ENCODE measurements around the gene USB1.
"Not testable (repeated sequence)": the region's sequence is repeated elsewhere in the genome, so short reads cannot be mapped to it uniquely, and the experiment has no call there.

USB1 gene

DNA sequence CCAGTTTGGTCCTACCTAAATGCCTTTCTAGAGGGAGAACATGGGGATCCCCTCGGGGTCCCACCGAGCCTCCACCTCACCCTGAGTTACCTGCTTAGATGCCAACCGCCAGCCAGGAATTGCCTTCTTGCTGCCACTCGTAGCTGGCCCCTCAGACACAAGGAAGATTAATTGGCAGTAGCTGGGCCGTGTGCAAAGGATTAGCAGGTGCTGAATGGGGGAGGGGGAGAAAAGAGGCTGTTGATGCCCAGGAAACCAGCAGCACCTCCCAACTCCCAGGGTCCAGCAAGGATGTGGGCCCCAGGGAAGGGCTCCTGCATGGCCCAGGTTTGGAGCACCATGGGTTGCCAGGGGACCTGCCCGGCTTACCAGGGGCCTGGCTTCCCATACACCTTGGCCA is 30.2 kb upstream of the USB1 start, which contains the start of gene CNGB1:
Gene CNGB1 (minus strand): TSS at position 159 of the 400 bp plus-strand sequence. CDS start 3,842 bp downstream, outside the sequence.
- no peak for DNase-seq

DNA sequence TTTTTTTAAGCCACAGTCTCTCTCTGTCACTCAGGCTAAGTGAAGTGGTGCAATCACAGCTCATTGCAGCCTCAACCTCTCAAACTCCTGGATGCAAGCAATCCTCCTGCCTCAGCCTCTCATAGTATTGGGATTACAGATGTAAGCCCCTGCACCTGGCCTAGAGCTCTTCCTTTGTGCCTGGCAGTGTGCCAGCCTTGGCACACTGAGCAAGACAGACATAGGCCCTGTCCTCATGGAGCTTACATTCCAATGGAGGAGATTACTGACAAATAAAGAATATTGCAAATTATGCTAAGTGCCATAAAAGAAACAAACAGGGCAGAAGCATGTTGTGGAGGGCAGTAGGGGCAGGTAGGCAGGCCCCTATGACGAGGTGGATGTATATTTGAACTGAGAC is 29.4 kb upstream of the USB1 start:
- DNase-seq = no peak

DNA sequence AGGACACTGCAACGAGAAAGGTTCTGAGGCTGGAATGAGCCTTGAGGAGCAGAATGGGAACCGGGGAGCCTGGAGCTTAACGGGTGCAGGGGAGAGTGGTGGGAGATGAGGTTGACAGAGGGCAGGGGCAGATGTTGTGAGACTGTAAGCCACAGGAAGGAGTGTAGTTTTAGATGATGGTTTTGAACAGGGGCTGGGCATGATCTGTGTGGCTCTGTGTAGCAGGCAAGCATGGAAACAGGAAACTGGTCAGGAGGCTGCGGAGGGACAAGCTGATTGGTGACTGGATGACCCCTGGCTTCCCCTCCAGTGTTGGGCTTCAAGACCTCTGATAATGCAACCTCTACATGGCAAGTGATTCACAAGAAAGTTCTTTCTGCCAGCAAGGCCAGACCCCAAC is 28.9 kb upstream of the USB1 start:
- no peak for DNase-seq

DNA sequence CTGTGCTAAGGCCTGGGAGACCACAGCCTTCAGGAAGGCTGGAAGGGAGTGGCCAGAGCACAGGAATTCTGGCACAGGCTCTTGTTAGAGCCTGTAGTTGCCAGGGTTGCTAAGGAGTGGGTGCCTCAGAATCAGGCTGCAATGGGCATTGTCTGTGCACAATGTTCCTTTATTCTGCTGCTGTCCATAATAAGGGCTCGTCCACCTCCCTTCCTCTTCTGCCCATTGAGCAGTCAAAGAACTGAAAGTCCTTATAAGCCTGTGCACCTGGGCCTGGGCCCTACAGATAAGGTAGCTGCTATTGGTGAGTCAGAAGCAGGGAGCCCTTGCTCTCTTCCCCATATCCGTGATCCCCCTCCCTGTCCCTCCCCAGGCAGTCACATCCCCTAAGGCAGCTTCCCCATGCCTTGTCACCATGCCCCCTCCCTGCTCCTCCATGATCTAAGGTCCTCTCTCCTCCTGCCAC is 24.8 kb upstream of the USB1 start:
- no peak for DNase-seq

DNA sequence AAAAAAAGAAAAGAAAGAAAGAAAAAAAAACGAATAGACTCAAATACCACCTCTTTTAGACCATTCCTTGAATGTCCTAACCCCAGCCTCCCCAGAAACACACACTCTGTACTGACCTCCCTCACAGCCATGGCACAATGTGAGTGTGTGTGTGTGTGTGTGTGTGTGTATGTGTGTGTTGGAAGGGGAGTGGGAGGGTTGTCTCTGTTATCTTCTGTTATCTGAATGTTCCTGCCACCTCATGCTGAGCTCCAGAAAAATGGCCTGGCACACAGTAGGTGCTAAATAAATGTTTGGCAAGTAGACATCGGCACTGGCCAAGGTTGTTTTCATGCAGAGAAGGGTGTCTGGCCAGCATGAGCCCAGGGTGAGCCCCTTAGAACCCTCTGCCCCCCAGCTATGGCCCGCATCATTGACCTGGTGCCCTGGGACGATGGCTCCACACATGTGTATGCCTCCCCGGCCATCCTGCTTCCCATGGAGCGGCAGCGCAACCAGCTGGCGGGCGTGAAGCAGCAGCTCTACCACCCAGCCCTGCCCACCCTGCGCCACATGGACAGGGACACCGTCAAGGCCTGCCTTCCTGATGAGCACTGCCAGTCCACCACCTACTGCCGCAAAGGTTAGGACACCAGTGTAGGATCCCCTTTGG is 23.7 kb upstream of the USB1 start:
- DNase-seq = no peak

DNA sequence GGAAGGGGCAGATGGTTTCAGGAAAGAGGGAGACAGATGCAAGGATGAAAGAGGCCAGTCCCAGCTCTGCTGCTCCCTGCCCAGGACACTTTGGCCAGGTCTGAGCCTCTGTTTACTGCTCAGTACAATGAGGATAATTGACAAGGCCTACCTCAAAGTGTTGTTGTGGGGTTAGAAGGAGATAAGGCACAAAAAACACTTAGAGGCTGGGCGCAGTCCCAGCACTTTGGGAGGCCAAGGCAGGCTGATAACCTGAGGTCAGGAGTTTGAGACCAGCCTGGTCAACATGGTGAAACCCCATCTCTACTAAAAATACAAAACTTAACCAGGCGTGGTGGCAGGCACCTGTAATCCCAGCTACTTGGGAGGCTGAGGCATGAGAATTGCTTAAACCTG is 23.1 kb upstream of the USB1 start:
- DNase-seq = not testable (repeated sequence)

DNA sequence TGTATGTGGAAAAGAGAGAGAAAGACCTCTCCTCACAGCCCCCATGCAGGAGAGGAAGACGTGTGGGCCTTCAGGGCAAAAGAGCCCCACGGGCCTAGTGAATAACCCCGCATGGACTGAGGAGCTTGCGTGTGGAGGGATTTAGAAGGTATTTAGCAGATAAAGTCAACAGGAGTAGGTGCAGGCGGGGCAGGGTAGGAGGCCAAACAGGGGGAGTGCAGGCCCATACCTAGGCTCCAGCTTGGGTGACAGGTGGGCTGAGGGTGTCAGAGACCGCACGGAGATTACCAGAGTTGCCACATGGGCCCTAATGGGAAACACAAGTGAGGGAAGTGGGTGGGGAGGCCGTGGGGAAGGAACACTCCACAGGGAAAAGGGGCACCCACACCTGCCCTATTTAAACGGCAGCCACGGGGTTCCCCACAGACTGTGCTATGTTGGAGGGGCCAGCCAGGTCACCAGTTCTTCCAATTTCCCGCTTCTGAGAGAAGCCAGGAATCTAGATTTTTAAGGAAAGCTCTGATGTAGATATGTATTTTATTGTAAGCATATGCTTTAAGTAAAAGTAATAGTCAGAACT is 22.1 kb upstream of the USB1 start:
- DNase-seq = no peak

DNA sequence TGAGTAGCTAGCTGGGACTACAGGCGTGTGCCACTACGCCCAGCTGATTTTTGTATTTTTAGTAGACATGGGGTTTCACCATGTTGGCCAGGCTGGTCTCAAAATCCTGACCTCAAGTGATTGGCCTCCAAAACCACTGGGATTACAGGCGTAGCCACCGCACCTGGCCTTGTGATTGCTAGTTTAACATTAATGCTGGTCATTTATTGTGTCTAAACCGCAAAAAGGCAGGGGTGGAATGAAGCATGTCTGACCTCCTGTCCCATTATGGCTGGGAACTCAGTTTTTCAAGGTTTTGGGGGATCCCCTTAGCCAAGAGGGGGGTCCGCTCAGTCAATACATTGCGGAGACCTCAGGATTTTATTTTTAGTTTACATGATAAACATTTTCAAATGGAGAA is 19.6 kb upstream of the USB1 start:
- no peak for DNase-seq

DNA sequence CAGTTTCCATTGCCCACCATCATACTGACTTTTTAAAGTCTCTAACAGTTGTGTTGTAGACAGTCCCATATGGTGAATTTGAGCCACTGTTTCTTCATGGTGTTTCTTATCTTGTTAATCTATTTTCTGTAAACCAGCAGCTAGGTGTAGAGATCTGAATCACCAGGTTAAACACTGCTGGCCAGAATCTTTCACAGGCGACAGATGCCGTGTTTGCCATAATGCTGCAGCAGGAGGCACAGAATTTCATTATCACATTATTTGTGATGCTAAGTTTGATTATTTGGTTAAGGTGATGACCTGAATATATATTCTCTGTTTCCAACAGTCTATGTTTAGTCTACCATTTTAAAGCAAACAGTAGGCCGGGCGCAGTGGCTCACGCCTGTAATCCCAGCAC is 18.8 kb upstream of the USB1 start:
- DNase-seq = no peak

DNA sequence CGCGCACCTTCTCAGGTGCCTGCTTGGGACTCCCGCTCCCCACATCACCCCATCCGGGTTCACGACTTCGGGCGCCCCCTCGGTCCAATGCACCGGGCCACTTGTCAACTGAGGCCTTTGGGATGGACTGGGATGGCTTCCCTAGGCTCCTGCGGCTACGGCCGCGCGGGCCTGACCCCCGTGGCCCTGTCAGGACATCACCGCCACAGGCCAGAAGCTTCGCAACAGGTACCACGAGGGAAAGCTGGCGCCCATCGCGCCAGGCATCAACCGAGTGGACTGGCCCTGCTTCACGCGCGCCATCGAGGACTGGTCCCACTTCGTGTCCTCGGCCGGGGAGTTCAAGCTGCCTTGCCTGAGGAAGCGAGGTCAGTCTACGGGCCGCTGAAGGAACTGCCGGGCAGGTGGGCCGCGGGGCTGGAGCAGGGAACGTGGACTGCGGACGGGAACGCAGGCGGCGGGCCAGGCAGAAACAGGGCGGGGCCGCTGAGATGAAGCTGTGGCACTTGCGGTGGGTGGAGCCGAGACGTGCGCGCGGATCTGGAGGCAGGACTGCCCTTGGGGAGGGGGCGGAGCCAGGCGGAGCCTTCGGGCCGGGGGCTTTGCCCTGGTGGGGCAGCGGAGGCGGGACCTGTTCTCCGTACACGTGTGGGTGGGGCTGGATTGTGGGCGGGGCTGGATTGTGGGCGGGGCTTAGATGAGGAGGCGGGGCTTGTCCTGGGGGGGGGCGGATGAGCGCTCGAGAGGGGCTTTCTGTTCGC is 16.6 kb upstream of the USB1 start:
- DNase-seq = peak; percentile 96

DNA sequence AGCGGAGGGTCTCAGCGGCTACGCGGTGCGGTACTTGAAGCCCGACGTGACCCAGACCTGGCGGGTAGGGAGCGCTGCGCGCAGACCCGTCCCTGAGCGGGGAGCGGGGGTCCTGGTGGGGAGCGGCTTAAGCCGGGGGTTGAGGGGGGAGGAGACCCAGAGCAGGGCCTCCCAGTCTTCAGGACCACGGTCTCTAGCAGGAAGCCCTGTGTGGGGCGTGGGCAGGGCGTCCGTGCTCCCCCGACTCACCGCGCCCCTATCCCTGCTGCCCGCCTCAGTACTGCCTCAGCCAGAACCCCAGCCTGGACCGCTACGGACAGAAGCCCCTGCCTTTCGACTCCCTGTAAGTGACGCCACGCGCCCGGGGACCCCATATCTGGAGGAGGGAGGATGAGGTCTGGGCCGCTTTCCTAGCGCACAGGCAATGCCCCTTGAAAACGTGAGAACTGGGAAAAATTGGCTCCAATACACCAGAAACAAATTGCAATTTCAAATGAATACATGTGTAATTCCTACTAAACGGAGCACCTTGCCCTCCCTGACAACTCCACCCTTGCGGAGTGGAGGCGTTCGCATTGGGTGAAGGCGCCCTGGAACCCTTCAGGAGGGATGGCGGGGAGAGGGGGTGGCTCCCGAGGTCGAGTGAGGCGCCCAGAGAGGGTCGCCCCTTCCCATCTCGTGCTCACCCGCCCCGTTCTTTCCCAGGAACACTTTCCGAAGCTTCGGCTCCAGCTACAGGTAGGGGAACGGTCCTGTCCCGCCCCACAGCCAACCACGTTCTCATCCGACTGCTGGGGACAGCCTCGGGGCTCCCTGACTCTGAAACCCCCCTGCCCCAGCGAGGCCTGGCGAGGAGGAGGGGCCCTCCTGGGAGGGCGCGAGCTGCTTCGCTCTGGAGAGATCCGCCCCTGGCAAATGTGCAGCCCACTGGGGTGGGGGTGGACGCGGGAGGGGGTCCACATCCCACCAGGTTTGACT is 15.7 kb upstream of the USB1 start:
- DNase-seq = peak; percentile 43

DNA sequence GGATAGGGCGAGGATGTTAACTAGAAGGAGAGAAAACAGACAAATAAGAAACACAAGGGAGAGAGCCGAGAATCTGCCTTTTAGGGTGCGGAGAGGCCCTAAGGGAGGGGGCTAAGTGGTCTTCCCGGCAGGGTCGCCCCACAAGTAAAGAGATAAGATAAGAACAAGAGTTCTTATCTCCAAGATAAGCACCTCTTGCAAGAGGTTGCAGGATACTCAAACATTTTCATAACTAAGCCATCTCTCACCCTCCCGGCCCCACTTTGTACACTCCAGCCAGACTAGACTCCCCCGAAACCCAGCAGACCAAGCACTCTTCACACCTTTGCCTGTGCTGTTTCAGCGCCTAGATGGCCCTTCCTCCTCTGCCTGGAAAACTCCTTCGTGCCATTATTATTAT is 15.0 kb upstream of the USB1 start:
- no peak for DNase-seq

DNA sequence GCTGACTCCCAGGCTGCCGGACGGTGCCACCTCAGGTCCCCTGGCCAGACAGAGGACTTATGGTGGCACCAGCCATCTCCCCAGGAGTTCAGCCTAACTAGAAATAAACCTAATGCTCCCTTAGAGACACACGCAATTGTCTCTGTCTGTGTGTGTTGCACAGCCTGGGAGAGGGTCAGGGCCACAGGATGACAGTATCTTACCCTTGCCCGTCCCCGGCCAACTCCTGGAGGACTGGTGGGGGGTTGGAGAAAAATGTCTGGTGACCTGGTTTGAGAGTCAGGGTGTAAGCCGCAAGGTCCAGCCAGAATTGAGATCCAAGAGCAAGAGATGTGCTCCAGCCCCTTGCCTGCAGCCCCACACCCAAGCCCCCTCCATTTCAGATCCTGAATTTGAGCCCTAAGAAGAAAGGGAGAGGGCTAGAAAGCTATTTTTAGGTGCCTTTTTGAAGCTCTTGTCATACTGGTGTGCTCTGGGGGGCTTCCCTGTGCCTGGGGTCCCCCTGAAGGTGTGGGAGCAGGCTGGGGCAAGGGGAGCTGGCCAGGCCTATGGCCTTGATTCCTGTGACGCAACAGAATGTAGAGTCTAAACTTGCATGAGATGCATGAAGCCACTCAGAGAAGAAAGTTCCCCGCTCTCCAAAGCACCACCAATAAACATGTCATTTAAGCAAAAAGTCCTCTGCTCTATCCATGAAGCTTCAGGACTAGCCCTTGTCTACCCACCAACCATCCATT is 13.6 kb upstream of the USB1 start:
- DNase-seq = no peak

DNA sequence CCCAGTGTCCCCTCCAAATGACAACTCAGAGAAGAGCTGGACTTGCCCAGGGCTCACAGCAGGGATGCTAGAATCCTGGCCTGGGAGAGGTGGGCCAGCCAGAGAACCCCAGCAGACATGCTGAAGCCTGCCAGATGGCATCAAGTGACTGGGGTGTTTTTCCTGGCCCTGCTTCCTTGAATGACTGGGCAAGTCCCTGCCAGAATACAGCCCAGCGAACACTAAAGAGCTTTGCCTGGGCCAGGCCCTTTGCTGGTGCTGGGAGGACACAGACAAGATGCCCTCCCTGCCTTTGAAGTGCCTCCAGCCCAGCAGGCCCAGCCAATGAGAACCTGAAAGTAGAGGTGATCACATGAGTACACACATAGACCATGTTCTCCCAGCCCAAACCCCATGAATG is 12.3 kb upstream of the USB1 start:
- DNase-seq = no peak

DNA sequence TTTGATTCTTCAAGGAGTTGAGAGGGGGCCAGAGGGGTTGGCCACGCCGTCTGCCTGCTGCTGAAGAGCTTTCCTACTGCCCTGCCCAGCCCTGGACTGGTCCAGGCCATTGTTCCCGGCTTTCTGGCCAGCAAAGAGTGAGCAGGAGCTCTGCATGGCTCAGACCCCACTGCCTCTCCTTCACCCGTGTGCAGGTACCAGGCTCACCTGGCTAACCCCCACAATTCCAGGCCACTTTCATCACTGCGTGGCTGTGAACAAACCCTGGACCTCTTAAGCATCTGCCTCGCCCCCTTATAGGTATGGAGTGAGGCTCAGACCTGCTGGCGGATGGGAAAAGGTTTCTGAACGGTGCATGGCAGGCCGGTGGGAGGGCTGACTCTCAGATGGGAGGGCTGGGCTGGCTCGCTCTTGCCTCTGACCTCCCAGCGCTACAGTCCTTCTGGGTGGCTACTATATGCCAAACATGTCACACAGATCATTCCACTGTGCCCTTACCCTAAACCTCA is 9.6 kb upstream of the USB1 start:
- DNase-seq = no peak

DNA sequence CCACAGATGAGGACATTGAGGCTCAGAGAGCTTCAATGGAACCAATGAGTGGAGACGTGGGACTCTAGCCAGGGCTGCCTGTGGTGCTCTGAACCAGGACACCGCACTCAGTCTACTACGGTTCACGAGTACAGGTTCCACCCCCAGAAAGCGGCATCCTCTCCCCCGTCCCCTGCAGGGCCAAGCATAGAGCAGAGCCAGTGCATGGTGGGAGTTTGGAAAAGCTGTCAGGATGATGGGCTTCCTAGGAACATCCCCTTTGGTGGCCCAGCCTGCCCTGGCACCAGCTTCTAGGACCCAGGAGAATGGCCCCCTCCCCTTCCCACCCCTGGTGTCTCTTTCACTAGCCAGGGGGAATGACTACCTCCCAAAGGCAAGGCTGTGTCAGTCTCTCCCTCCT is 9.1 kb upstream of the USB1 start:
- no peak for DNase-seq

DNA sequence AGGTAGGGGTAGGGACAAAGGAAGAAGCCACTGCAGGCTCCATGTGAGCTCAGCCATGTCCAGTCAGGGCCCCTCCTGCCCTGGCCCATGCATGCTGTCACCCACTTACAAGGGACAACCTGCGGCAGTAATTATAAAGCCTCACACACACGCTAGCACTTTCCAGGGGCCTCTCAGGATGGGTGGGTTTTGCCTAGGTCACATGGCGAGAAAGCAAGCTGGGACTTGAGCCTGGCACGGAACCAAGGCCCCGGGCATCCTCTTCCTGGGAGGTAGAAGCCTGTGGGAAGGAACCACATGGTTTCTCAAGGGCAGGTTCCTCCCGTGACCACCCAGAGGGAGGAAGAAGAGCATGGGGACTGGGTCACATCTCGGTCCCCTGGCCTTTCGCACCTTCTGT is 7.8 kb upstream of the USB1 start:
- DNase-seq = no peak

DNA sequence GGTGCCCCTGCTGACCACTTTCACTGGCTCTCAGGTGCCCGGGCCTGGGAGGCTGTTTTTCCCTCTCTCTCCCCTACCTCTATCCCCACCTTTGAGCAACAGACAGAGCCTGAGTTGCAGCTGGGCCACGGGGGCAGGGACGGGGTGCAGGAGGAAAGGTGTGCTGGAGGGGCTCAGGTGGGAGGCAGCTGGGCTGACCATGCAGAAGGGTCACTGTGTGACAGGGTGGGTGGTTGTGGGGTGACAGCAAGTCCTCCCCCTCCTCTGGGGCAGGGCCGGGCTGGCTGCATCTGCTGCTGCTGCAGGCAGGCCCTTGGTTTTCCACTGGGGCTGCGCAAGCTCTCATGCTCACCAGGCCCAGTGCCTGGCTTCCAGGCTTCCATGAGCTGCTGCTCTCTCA is 7.3 kb upstream of the USB1 start:
- no peak for DNase-seq

DNA sequence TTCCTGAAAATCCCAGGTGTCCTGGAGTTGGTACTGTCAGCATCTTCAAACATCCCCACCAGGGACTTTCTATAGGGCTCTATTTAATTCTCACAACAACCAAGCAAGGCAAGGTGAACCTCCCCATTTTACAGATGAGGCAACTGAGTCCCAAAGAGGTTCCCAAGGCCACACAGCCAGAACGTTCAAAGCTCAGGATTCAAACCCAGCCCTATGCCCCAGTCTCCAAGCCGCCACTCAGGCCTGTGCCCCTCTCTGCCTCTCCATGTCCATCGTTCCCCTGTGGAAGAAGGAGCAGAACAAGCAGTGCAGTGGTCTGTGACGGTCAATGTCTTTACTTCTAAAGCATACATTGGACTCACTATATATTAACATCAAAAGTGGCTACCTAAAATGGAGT is 6.8 kb upstream of the USB1 start:
- DNase-seq = no peak

DNA sequence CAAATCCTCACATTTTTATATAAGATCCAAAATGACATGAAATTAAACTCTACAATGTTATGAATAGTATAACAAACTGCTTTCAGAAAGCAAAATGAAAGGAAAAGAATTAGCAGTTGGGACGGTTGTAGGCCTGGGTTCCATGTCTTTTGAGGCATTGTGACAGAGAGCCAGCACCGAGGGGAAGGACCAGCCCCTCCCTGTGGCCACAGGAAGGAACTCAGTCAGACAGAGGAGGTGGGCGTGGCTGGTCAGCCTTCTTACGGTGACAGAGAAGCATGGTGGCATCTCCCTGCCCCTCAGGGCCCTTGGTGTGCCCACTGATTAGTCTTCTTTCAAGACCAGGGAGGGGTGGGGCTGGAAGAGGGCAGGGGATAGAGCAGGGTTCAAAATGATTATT is 6.4 kb upstream of the USB1 start:
- DNase-seq = peak; percentile 57

DNA sequence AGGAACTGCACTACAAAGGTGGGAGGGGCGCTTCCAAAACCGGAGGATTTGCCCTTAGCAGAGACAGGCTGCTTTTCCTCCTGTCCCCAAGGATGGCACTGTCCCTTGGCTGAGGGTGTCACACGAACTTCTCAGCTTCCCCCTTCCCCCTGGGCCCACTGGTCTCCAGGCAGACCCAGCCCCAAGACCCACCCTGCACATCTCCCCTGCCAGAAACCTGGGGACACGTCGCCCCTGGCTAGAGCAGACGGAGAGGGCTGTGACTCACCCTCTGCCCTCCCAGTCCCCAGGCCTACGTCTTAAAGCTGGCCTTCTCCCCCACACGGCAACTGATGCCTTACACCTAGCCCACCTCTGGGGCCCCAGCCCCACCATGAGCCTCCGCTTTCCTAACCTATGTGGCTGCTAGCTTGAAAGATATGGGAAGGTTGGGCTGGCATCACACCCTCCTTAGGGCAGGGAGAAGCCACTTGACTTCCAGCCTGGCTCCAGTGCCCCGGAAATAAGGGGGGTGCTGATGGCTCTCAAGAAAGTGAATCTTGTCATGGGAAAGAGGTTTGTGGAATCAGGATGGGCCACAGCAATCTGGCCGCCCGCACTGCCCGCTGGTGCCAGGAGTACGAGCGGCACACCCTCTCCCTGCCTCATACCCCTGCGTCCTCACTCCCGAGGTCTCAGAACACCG is 5.3 kb upstream of the USB1 start:
- DNase-seq = no peak

Measured in stimulated activated CD4-positive, alpha-beta T cell treated with anti-CD3 and anti-CD28 coated beads, Interleukin-15, amount 100 ng/mL, for 24 hours (primary cell).